ENCODE measurements around the gene EXD3.
"Not testable (repeated sequence)": the region's sequence is repeated elsewhere in the genome, so short reads cannot be mapped to it uniquely, and the experiment has no call there.

Gene EXD3

DNA sequence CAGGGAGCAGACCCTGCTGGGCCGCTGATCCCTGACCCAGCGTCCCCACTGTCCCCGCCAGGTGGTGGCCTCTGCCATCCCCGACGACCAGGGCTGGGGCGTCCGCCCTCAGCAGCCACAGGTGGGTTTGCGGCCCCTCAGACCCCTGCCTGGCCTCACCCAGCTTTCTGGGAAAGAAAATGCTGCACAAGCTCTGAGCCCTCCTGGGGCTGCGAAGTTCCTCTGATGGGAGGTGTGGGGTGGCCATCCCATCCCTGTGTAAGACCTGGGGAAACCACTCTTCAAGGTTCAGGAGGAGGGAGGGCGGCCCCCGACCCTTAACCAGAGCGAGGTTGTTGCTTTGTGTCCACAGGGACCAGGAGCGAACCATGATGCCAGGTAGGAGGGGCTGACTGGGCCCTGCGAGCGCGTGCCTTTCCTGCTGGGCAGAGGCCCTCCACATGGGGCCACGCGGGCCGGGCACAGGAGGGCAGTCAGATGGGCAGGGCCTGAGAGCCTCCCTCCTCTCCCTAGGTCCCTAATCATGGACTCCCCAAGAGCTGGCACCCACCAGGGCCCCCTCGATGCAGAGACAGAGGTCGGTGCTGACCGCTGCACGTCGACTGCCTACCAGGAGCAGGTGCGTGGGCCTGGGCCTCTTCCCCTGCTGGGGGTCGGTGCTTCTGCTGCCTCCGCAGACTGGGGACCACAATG lies 7.9 kb upstream of the EXD3 start:
- DNase-seq, result no peak

DNA sequence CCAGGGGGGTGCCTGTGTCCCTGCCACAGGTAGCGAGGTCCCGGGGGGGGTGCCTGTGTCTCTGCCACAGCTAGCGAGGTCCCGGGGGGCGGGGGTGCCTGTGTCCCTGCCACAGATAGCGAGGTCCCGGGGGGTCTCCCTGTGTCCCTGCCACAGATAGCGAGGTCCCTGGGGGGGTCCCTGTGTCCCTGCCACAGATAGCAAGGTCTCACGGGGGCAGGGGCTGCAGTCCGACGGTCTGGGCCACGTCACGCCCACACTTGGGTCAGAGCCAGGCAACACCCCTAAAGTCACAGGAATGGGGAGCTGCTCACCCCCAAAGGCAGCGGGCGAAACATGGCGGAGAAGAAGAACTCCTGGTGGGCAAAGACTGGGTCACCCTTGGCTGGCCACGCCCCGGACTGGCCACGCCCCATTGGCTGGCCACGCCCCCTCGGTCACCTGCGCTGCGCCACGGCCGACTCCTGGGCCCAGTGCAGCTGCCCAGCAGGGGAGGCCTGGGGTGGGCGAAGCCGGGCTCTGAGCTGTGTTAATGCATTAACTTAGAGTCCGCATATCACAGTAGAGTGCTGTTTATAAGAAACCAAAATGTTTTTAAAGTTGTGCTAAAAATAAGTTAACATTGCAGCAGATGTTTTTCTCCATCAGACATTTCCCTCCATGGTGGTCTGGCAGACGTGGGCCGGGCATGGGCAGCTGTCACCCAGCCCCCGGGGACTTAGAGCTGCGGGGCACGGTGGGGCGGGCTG lies 7.2 kb upstream of the EXD3 start:
- DNase-seq, result no peak

DNA sequence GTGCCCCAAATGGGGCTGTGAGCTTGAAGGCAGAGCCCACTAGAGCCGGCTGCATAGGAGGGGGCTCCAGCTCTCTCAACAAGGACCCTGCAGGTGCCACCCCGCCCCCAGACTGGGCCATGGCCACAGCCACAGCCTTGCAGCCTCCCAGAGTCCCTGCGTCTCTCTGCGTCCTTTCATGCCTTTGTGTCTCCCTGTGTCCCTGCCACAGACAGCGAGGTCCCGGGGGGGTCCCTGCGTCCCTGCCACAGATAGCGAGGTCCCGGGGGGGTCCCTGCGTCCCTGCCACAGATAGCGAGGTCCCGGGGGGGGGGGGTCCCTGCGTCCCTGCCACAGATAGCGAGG lies 6.6 kb upstream of the EXD3 start:
- DNase-seq, result no peak

DNA sequence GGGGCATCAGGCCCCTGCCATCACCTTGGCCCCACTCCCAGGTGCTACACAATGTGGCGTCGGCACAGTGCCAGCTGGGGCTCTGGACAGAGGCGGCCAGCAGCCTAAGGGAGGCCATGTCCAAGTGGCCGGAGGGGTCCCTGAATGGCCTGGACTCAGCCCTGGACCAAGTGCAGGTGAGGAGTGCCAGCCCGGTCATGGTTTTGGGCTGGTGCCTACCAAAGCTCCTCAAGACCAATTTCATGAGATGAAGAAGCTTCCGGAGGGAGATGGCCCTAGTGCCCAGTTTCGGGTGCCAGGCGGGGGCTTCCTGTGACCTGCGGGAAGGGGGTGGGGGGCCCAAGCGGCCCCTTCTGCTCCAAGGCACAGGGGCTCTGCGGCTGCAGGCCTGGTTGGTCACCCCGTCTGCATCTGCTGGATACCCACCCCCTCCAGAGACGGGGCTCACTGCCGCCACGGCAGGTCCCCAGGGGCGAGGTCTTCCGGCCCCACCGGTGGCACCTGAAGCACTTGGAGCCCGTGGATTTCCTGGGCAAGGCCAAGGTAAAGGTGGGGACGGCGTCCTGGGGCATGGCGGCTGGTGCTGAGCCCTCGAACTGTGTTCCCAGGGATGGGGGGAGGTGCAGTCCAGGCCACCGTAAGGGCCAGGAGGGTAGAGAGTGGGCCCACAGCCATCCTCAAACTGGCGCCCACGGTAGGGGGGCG lies 6.0 kb upstream of the EXD3 start:
- DNase-seq, result no peak

DNA sequence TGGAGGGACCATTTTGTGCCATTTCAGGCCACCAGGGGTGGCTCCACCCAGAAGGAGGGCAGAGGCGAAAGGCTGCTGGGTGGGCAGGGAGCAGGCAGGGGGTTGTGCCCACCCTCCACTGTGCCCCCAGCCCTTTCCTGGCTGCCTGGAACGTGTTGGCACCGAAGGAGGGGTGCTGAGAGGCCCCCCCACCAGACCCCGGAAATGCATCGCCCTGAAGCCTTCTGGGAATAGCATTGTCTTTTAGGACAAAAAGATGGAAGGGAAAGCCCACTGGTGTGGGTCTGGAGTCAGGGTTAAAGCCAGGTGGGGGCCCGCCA lies 5.3 kb upstream of the EXD3 start:
- no peak for DNase-seq

DNA sequence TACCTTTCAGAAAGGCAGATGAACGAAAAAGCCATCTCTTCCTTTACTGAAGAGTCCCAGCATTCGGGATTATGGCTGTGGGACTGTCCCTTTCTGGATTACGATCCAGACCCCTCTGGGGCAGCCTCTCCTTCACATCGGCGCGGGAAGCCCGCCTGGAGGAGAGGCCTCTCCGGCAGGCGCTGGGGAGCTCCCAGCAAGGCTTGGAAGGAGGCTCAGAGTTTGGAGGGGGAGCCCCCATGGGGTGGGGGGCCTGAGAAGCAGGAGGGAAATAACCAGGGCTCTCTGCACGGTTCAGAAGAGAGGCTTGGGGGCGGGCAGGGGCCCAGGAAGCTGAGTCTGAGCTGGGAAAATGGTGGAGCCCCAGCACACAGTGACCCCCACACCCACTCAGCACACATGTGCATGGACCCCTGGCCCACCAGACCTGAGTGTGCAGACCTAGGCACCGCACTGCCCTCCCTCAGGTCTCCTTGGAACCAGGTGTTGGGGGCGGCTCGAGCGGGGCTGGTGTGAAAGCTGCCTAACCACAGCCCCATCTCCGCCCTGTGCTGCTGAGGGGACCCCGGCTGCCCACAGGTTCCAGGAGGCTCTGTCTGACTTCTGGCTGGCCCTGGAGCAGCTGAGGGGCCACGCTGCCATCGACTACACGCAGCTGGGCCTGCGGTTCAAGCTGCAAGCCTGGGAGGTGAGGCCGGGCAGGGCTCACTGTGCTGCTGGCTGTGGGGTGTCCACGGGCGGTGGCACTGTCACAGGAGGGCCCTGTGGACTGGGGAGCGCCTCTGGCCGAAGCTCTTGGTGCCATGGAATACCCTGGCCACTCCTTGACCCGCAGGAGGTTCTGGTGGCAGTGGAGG lies 4.7 kb upstream of the EXD3 start:
- DNase-seq, result no peak

DNA sequence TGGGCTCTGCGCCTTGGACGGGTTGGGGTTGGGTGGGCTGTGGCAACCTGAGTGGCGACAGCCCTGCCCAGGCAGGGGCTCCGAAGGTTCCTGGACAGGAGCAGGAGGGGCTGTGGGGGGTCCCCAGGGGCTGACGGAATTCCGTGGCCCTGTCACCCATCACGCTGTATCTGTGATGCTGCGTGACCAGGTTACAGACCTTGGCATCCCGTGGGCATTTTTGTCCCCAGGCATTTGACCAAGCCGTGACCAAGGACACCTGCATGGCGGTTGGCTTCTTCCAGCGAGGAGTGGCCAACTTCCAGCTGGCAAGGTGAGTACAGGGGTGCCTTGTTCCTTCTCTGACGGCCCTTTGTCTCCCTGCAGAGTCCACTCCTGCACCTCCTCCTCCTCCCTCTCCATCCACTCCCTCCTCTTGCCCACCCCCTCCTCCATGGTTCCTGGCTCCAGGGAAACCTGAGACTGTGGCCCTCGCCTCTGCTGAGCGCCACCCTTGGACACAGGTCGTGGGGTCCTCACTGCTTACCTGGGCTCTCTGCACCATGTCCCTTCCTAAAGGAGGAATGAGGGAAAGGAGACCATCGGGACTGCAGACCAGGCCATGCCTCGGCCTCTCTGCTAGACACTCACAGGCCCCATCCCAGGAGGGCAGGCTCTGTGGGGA lies 3.2 kb upstream of the EXD3 start:
- DNase-seq, result no peak

DNA sequence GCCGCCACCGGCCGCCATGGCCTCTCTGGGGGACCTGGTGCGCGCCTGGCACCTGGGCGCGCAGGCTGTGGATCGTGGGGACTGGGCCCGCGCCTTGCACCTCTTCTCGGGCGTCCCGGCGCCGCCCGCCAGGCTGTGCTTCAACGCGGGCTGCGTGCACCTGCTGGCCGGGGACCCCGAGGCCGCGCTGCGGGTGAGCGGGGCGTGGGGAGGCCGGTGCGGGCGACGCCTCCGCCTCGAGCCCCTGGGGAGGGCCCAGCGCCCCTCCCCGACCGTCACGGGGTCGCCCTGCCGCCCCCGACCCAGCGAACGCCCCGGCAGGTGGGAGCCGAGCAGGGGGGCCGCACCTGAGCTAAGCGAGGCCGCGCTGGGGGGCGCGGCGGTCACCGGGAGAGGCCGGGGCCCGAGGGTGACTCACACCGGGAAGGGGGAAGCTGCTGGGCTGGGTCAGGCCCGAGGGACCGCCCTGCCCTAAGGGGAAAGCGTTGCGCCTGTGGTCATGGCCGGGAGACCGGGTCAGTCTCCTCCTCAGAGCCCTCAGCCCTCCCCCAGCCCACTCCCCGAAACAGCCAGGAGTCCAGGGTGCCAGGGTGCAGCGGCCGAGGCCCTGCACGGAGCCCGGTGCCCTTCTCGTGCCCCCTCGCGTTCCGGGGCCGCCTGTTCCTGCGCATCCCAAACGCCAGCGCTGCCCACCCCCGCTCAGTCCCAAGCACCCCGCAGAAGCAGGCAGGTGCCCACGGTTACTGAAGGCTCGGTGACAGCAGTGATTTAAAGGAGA lies 741 bp upstream of the EXD3 start:
- DNase-seq, result no peak

DNA sequence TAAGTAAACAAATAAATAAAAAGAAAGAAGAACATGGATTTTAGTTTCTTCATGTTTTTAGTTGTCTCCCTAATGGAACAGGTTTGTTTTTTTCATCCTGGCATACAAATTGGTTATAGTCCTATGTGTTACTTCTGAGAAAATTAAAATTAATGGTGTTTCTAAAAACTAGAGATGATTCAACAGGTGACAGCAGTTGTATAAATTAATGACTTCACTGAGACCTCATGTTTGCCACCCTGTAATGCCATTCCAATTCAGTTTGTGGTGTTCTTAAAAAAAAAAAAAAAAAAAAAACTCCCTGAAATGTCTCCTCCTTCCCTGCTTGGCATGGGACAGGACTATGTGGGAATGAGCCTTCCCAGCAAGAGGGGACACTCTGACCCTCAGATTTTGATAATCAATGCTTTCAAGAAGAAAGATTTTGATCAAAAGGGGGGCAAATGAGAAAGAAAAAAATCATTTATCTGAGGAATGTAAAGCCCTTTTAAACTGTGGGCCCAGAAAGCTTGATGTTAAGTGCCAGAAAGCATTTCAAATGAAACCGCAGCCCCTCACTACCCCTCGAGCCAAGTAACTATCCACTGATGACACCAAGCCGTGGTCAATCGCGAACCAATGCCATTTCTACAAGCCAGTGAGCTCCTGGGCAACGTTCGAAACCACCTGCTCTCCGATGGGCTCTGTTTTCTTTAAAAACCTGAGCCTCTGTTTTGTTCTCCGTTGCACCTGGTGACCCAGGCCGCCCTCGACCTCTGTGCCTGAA lies 941 bp downstream of the EXD3 start:
- DNase-seq, result no peak

DNA sequence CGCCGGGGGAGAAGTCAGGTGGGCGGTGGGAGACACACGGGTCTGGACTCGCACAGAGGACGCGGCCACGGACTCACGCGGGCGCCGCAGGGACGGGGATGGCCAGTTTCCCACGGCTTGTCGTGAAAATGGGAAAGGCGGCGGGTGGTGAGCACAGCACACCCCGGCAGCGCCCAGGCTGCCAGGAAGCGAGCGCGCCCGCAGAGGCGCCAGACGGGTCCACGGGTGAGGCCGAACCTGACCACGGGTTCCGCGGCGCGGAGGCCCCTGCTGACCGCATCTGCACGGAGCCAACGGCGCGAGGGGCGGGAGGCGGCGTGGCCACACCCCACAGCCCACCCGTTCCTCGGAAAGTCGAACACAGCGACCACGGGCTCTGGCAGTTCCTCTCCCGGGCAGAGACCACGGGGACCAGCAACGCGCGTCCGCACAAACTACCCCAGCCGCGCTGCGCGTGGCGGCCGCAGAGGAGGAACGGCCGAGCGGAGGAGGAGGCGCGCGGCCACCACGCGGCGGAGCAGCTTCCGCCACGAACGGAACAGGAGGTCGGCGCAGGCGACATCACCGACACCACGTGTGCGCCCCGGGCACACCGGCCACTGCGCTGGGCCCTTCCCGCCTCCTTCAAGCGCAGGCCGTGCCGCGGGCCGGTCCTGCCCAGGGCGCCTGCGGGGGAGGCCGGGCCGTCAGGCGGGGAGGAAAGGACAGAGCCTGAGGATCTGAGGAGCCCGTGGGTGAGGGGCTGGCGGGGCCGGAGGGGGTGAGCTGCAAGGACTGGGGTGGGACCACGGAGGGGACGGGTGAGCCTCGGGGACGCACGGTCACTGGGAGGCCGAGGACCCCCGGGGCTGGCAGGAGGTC lies 5.6 kb downstream of the EXD3 start:
- DNase-seq, result no peak

DNA sequence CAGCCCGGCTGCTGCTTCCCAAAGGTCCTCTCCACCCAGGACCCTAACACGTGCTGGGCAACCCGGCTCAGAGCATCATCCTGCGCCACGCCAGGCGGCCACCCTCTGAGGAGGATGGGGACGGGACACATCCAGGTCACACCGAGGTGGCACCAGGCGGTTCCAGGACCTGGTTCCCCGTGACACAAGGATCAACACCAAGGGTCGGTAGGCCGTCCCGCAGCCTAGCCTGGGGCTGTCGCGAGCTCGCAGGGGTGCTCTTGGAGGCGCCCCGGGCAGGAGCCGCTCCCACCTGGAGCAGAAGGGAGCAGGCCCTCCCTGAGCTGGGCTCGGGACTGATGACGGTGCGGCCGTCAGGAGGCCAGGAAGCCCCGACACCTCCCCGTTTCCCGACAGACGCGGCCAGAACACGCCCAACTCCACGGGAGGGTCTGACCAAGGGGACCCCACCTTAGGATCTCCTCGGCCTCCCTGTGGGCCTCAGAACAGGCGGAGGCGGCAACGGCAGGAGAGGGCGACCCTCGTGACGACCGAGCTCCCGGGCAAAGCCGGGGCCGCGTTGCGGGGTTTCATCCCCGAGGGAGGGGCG lies 6.3 kb downstream of the EXD3 start:
- DNase-seq, result no peak

DNA sequence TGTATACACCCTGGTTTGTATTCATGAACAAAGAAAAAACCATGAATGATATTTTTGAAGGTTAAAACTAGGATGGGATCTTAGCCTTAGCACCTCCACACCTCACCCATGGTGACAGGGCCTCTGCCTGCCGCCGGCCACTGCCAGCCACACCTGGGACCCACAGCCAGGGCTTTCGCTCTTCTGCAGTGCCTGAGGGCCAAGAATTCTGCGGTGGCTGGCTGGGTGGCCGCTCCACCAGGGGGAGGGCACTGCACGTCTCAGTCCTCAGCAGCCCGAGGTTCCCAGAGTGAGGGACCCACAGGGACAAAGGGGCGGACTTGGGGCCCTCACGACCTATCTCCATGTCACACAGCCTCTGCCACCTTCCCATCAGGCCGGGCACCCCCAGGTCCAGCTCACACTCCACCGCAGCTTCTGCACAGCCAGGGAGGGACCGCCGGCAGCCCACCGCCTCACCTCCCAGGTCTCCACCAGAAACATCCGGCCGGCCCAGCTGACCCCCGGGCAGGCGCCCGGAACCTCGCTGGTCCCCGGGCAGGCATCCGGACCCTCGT lies 6.9 kb downstream of the EXD3 start:
- no peak for DNase-seq

DNA sequence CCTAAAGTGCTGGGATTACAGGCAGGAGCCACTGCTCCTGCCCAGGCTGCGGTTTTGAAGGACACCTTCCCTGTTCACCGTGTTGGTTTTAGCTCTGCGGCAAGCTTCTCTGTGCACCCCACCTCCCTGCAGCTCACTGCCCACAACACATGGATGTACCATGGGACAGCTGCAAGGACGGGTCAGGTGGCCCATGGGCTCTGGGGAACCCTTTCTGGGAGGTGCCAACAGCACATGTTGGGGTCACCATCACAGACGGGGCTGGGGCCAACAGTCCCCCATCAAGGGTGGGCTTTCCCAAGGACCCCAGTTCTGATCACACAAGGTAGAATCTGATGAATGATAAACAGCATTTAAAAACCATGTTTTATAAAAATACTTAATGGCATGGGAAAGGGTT lies 7.5 kb downstream of the EXD3 start:
- no peak for DNase-seq

DNA sequence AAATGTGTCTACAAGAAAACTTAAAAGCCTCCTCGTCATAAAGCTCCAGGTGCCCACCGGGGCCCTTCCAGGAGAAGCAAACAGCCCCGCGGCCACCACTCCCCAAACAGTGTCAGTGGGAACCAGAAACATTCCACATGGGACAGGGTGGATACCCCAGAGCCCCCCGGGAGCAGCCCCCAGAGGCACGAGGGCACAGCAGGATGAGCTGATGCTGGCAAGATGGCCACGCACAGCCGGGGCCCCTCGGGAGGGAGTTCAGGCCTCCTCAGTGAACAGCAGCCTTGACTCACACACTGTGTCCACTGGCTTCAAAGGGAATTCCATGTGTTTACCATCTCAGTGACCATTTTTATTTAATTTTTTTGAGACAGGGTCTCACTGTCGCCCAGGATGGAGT lies 10.5 kb downstream of the EXD3 start:
- DNase-seq, result no peak

DNA sequence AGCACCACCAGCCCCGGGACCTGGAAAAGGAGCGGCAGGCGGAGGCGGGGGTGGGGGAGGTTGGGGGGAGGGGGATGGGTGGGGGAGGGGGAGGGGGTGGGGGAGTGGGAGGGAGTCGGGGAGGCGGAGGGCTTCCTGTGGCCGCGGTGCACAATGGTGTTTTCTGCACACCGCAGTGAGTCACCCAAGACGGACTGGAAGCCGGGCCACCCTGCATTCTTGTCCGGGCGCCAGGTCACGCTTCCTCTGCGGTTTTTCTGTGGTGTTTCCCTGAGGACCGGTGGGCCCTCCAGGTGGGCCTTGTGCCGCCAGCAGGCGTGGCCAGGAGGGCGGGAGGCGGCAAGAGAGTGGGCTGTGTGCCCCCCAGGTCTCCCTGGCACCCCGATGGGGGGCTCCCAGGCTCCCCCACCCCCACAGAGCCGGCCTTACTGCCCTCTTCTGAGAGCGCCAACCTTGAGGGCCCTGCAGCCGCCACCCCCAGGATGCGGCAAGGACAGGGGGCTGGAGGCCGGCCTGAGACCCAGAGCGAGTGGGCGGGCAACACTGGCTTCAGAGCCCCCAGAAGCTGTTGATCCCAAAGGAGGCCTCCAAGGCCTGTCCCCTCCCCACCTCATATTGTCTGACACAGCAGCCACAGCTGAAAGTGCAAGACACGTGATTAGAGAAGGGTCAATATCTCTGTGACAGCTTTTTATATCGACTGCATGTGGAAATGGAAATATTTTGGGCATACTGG lies 11.1 kb downstream of the EXD3 start:
- DNase-seq, result peak; percentile 34 to 59

DNA sequence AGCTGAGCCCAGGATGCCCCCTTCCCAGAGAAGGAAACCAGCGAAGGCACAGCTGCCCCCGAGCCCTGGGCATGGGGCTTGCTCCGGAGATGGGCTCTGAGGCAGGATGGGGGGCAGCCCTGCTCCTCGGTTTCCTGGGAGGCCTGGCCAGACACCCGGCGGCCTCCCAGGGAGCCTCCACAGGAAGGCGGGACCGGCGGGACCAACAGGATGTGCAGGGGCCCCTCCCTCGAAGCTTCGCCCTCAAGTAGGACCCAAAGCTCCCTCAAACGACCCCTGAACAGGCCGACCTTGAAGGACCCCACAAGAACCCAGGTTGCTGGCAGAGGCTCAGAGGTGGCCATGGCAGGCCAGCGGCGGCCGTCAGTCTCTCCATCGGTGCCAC lies 11.7 kb downstream of the EXD3 start:
- no peak for DNase-seq

DNA sequence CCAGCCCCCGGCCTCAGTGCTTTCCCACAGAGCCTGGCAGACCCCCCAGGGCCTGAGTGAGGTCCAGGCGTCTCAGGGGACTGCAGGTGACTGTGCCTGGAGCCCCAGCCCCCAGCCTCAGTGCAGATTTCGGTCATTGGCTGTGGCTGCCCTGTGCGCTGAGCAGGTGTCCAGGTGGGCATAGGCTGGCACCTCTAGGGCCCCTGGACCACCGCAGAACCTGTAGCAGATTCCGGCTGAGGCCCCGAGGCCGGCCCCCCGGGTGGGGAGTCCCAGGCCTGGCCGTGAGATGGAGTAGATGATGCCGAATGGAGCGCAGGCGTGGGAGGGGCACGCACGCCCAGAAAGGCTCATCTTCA lies 12.1 kb downstream of the EXD3 start:
- DNase-seq, result no peak

DNA sequence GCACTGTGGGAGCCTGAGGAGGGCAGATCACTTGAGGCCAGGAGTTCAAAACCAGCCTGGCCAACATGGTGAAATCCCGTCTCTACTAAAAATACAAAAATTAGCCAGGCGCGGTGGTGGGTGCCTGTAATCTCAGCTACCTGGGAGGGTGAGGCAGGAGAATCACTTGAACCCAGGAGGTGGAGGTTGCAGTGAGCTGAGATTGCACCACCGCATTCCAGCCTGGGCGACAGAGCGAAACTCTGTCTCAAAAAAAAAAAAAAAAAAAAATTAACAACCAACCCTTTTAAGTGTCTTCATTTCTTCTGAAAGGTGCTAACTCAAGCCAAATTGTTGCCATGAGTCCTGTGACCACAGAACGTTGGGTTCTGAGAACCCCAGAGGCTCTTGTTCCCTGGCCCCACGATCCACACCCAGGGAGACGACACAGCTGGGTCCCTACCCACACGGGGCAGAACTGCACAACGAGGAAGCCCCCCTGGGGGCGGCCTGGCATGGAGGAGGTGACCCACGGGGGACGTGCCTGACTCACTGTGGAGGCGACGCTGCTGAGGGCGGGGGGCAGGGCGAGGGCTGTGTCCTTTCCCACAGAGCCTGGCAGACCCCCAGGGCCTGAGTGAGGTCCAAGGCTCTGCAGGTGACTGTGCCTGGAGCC lies 12.6 kb downstream of the EXD3 start:
- not testable (repeated sequence) for DNase-seq
